Suprapubic skin (tissue), 3 donors: Measurements from ENCODE around the gene SVOP.

Experiments
- EP300 ChIP-seq: sonication (generic); formaldehyde crosslinking; IDR thresholded peaks from one replicate; pipeline ENCODE4 v1.6.1; 2017; ENCODE audit warnings: antibody characterized with exemption
- POLR2A ChIP-seq, 2 donors: fragments of 450-650 bp; IDR thresholded peaks; one replicate each; pipeline ENCODE4 v1.6.1; 2017; ENCODE audit warnings: antibody characterized with exemption in 2 of 2, mild to moderate bottlenecking in 2 of 2, moderate library complexity in 2 of 2
- TF ChIP-seq, protein P1 (sequence below), 2 donors: fragments of 200-600 bp in 1 of 2; fragments of 450-650 bp in 1 of 2; sonication (generic) in 1 of 2; IDR thresholded peaks; one replicate each; pipeline ENCODE4 v1.5.1; 2016 to 2019; ENCODE audit warnings: antibody characterized with exemption in 2 of 2, mild to moderate bottlenecking in 1 of 2, moderate library complexity in 1 of 2

DNA sequence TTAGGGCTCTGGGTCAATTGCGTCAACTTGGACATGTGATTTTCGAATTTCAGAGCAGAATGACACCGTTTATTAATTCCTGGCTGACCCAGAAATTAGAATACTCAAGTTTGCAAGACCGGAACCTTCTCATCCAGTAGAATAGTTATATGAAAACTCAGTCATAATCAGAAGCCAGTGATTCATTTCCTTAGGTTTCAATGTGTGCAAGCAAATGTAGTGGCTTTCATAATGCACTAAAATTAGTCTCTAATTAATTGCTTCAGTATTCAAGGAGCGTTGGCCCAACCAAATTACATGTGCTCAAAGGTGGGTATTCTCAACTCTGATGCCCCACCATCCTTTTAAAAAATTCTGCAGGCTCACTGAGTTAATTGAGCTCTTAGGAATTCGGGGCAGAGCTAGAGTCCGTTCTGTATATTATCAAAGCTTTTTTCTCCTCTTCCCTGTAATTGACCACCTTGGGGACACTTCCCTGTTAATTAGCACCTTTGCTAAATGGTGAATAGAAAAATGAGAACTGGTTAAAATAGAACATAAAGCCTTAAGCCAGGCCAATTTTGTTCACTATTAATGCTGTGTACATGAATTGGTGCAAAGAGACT lies 85.6 kb downstream of the SVOP start:
- TF ChIP-seq, protein P1, sequence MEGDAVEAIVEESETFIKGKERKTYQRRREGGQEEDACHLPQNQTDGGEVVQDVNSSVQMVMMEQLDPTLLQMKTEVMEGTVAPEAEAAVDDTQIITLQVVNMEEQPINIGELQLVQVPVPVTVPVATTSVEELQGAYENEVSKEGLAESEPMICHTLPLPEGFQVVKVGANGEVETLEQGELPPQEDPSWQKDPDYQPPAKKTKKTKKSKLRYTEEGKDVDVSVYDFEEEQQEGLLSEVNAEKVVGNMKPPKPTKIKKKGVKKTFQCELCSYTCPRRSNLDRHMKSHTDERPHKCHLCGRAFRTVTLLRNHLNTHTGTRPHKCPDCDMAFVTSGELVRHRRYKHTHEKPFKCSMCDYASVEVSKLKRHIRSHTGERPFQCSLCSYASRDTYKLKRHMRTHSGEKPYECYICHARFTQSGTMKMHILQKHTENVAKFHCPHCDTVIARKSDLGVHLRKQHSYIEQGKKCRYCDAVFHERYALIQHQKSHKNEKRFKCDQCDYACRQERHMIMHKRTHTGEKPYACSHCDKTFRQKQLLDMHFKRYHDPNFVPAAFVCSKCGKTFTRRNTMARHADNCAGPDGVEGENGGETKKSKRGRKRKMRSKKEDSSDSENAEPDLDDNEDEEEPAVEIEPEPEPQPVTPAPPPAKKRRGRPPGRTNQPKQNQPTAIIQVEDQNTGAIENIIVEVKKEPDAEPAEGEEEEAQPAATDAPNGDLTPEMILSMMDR (IDR thresholded peaks at IDR 0.05): no peak
- TF ChIP-seq EP300 (no peak), POLR2A (IDR thresholded peaks at IDR 0.05) (no peak)
